ENCODE measurements around the gene FHIT. TPM values are rescaled to one million over a fixed set of nuclear protein-coding genes. Genes with fewer than 3 reads are reported as not detected.

The FHIT gene
- total RNA-seq, 2 experiments from 2014 or later: 6.5 to 9.0 TPM

- CTCF ChIA-PET: no interaction called here
- no peaks in the 10 kb centered on the region for H3K27me3 Mint-ChIP-seq
- no peaks in the 10 kb centered on the region for H3K36me3 Mint-ChIP-seq
- no peak for ATAC-seq
- DNase-seq: no peak
- H3K4me1 Mint-ChIP-seq: peaks cover 14% of the 10 kb centered on the region
- H3K4me3 Mint-ChIP-seq: no peak overlapping the region
- H3K27ac Mint-ChIP-seq: no peak overlapping the region
- peaks cover 3% of the 10 kb centered on the region for H3K9me3 Mint-ChIP-seq (ENCODE audit: low read depth)
Measured at GRCh38 chr3:60290122-60290492, 961.1 kb downstream of the FHIT start.

- Mint-ChIP-seq H3K4me1 (peaks cover 9% of the 10 kb centered on the region), H3K4me3 (no peak overlapping the region), H3K9me3 (ENCODE audit: low read depth) (peaks cover 3% of the 10 kb centered on the region), H3K27me3 (no peaks in the 10 kb centered on the region), H3K27ac (no peak overlapping the region), H3K36me3 (no peaks in the 10 kb centered on the region)
- CTCF ChIA-PET: no interaction called here
- ATAC-seq (no peak), DNase-seq (no peak)
Measured at GRCh38 chr3:60289341-60290121, 961.7 kb downstream of the FHIT start.

DNA sequence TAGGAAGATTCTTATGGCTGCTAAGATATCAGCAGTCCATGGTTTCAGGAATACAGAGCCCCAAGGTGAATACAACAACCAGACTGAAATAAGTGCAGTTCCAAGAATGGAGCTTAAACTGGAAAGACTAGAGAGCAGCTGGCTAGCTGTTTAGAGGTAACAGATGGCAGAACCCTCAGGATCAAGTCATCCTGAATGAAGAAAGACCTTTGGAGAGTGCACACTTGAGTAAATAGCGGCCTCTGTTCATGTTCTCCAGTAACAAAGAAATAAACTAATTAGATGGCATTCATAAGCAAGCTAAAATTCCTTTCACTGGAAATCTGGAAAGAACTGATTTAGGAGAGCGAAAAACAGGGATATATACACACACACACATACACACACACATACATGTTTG, 968.4 kb downstream of the FHIT start:
- Mint-ChIP-seq H3K27ac (no peak overlapping the region), H3K4me1 (no peaks in the 10 kb centered on the region), H3K4me3 (no peak overlapping the region), H3K9me3 (ENCODE audit: low read depth) (peaks cover 3% of the 10 kb centered on the region), H3K36me3 (no peaks in the 10 kb centered on the region), H3K27me3 (peaks cover 2% of the 10 kb centered on the region)
- CTCF ChIA-PET: no interaction called here
- ATAC-seq (no peak), DNase-seq (no peak)

GRCh38 chr3:60281970-60282369, 969.3 kb downstream of the FHIT start:
- peaks cover 2% of the 10 kb centered on the region for H3K27me3 Mint-ChIP-seq
- no peaks in the 10 kb centered on the region for H3K4me1 Mint-ChIP-seq
- CTCF ChIA-PET: no interaction called here
- no peak for ATAC-seq
- no peak overlapping the region for H3K27ac Mint-ChIP-seq
- no peak overlapping the region for H3K4me3 Mint-ChIP-seq
- peaks cover 3% of the 10 kb centered on the region for H3K9me3 Mint-ChIP-seq (ENCODE audit: low read depth)
- H3K36me3 Mint-ChIP-seq: no peaks in the 10 kb centered on the region
- DNase-seq: no peak

GRCh38 chr3:60277361-60277800, 973.9 kb downstream of the FHIT start:
- peaks cover 2% of the 10 kb centered on the region for H3K27me3 Mint-ChIP-seq
- peaks cover 3% of the 10 kb centered on the region for H3K9me3 Mint-ChIP-seq (ENCODE audit: low read depth)
- CTCF ChIA-PET: no interaction called here
- DNase-seq: no peak
- no peaks in the 10 kb centered on the region for H3K36me3 Mint-ChIP-seq
- no peak overlapping the region for H3K4me3 Mint-ChIP-seq
- H3K27ac Mint-ChIP-seq: no peak overlapping the region
- H3K4me1 Mint-ChIP-seq: no peaks in the 10 kb centered on the region
- ATAC-seq: no peak

- DNase-seq (no peak), ATAC-seq (no peak)
- CTCF ChIA-PET: no interaction called here
- peaks cover 2% of the 10 kb centered on the region for H3K27me3 Mint-ChIP-seq
- no peak overlapping the region for H3K4me3 Mint-ChIP-seq
- no peaks in the 10 kb centered on the region for H3K36me3 Mint-ChIP-seq
- H3K4me1 Mint-ChIP-seq: no peaks in the 10 kb centered on the region
- H3K27ac Mint-ChIP-seq: no peak overlapping the region
- H3K9me3 Mint-ChIP-seq (ENCODE audit: low read depth): peaks cover 3% of the 10 kb centered on the region
Measured at GRCh38 chr3:60276615-60277014, 974.6 kb downstream of the FHIT start.

DNA sequence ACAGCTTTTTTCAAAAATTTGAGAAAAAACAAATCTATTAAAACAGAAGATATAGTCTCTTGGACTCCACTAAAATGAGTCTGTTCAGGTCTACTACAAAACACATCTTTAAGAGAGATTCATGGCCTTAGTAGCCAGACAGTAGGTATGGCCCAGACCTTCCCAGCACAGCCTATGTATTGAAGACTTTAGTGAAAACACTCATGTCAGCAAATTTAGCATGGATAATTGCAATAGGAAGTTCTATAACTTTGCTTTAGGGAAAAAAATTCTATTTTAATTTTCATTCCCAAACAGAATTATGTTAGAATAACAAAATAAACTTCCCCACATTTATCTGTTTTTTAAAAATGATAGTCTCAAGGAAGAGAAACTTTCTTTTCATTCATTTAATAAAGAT, 976.6 kb downstream of the FHIT start:
- H3K9me3 Mint-ChIP-seq (ENCODE audit: low read depth): peaks cover 3% of the 10 kb centered on the region
- no peak overlapping the region for H3K4me3 Mint-ChIP-seq
- no peaks in the 10 kb centered on the region for H3K27me3 Mint-ChIP-seq
- H3K36me3 Mint-ChIP-seq: no peaks in the 10 kb centered on the region
- H3K4me1 Mint-ChIP-seq: no peaks in the 10 kb centered on the region
- DNase-seq: no peak
- no peak for ATAC-seq
- CTCF ChIA-PET: no interaction called here
- H3K27ac Mint-ChIP-seq: no peak overlapping the region

GRCh38 chr3:60274098-60274497, 977.2 kb downstream of the FHIT start:
- H3K36me3 Mint-ChIP-seq: no peaks in the 10 kb centered on the region
- no peak overlapping the region for H3K4me3 Mint-ChIP-seq
- no peaks in the 10 kb centered on the region for H3K27me3 Mint-ChIP-seq
- no peak for DNase-seq
- CTCF ChIA-PET: no interaction called here
- ATAC-seq: no peak
- no peak overlapping the region for H3K27ac Mint-ChIP-seq
- no peaks in the 10 kb centered on the region for H3K4me1 Mint-ChIP-seq
- peaks cover 3% of the 10 kb centered on the region for H3K9me3 Mint-ChIP-seq (ENCODE audit: low read depth)

GRCh38 chr3:60269829-60270266, 981.4 kb downstream of the FHIT start:
- CTCF ChIA-PET: no interaction called here
- Mint-ChIP-seq H3K27ac (no peak overlapping the region), H3K4me1 (no peaks in the 10 kb centered on the region), H3K9me3 (ENCODE audit: low read depth) (no peaks in the 10 kb centered on the region), H3K4me3 (no peak overlapping the region), H3K36me3 (no peaks in the 10 kb centered on the region), H3K27me3 (peaks cover 2% of the 10 kb centered on the region)
- DNase-seq: no peak
- no peak for ATAC-seq

DNA sequence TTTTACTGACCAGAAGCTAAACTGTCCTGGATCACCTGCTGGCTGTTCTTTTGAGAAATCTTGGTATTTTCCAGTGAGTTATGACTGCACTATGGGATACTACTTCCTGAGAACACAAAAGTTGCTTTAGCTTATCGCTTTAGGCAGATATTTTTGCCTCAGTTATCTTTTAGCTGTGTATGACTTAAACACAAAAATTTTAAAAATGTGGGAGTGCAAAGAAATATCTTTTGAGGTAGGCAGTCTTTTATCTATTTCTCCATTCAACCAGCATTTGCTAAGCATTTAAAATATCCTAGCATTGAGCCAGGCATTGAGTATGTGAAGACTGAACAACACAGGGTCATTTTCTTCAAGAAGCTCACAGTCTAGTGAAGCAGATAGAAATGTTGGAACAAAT, 981.9 kb downstream of the FHIT start:
- no peaks in the 10 kb centered on the region for H3K36me3 Mint-ChIP-seq
- no peaks in the 10 kb centered on the region for H3K4me1 Mint-ChIP-seq
- no peak for ATAC-seq
- CTCF ChIA-PET: no interaction called here
- DNase-seq: no peak
- H3K9me3 Mint-ChIP-seq (ENCODE audit: low read depth): no peaks in the 10 kb centered on the region
- no peak overlapping the region for H3K27ac Mint-ChIP-seq
- H3K27me3 Mint-ChIP-seq: peaks cover 3% of the 10 kb centered on the region
- no peak overlapping the region for H3K4me3 Mint-ChIP-seq

DNA sequence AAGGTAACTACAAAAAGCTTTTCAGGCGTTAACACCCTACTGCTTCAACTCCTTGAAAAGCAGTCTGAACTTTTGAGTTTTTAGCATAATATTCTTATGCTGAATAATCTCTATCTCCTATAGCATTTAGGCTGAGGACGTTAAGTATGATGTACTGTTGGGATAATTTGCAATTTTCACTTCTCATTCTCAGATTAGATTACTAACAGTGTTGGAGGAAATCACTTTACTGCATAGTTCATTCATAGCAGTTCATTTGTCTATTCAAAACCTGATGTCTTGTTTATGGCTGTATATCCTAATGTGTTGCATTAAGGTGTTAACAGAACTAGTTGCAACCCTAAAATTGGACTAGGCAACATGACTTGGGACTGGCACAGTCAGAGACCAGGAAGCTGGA, 983.1 kb downstream of the FHIT start:
- CTCF ChIA-PET: no interaction called here
- no peaks in the 10 kb centered on the region for H3K9me3 Mint-ChIP-seq (ENCODE audit: low read depth)
- no peak for ATAC-seq

DNA sequence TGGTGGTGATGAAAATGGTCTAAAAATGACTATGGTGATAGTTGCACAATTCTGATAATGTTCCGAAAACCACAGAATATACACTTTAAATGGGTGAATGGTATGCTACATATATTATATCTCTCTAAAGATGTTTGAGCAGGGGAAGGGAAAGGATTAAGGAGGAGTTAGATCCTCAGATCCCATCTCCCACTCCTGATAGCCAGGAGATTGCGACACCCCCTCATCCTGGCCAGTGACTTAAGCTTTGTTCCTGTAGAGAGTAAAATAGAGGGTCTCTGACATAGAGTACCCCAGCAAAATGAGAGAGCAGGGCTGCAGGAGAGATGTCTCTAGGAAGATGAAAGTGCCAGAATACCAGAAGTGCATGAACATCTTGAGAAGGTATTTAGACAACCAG, 984.8 kb downstream of the FHIT start:
- Mint-ChIP-seq H3K27ac (no peak overlapping the region), H3K27me3 (peaks cover 3% of the 10 kb centered on the region), H3K4me3 (no peak overlapping the region), H3K36me3 (no peaks in the 10 kb centered on the region), H3K9me3 (ENCODE audit: low read depth) (no peaks in the 10 kb centered on the region), H3K4me1 (no peaks in the 10 kb centered on the region)
- no peak for DNase-seq
- CTCF ChIA-PET: no interaction called here
- ATAC-seq: no peak

More for the DNA sequence above, 983.1 kb downstream of the FHIT start:
- no peak overlapping the region for H3K27ac Mint-ChIP-seq
- no peak overlapping the region for H3K4me3 Mint-ChIP-seq
- no peaks in the 10 kb centered on the region for H3K4me1 Mint-ChIP-seq
- peaks cover 3% of the 10 kb centered on the region for H3K27me3 Mint-ChIP-seq
- DNase-seq: no peak
- H3K36me3 Mint-ChIP-seq: no peaks in the 10 kb centered on the region

DNA sequence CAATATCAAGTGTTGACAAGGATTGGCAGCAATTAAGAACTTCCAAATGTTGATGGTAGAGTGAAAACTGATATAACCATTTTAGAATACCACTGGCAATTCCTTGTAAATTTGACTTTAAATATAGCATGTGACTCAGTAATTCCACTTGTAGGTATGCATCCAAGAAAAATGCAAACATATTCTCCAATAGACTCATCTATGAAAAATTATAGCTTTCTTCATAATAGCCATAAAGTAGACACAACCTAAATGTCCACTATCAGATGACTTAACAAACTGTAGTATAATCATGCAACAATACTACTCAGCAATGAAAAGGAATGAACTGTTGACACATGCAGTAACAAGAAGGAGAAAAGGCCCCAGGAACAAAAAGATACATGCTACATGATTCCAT, 988.1 kb downstream of the FHIT start:
- Mint-ChIP-seq H3K27ac (no peak overlapping the region), H3K27me3 (peaks cover 3% of the 10 kb centered on the region), H3K4me3 (no peak overlapping the region), H3K36me3 (no peaks in the 10 kb centered on the region), H3K4me1 (no peaks in the 10 kb centered on the region), H3K9me3 (ENCODE audit: low read depth) (no peaks in the 10 kb centered on the region)
- ATAC-seq (no peak), DNase-seq (no peak)
- CTCF ChIA-PET: no interaction called here

- H3K27ac Mint-ChIP-seq: no peak overlapping the region
- no peak for DNase-seq
- H3K4me3 Mint-ChIP-seq: no peak overlapping the region
- H3K27me3 Mint-ChIP-seq: peaks cover 3% of the 10 kb centered on the region
- ATAC-seq: no peak
- CTCF ChIA-PET: no interaction called here
- H3K9me3 Mint-ChIP-seq (ENCODE audit: low read depth): no peaks in the 10 kb centered on the region
- H3K36me3 Mint-ChIP-seq: no peaks in the 10 kb centered on the region
- no peaks in the 10 kb centered on the region for H3K4me1 Mint-ChIP-seq
Measured at GRCh38 chr3:60262546-60262945, 988.7 kb downstream of the FHIT start.

GRCh38 chr3:60260546-60260945, 990.7 kb downstream of the FHIT start:
- H3K4me1 Mint-ChIP-seq: no peaks in the 10 kb centered on the region
- CTCF ChIA-PET: no interaction called here
- DNase-seq (no peak), ATAC-seq (no peak)
- H3K9me3 Mint-ChIP-seq (ENCODE audit: low read depth): no peaks in the 10 kb centered on the region
- H3K36me3 Mint-ChIP-seq: no peaks in the 10 kb centered on the region
- no peak overlapping the region for H3K27ac Mint-ChIP-seq
- peaks cover 3% of the 10 kb centered on the region for H3K27me3 Mint-ChIP-seq
- H3K4me3 Mint-ChIP-seq: no peak overlapping the region
